GM04504 (cell line): ENCODE measurements around the gene GPR61.

Experiments
- DNase-seq: peaks from one replicate; pipeline ENCODE4 v3.0.0-alpha.2; 2012; ENCODE audit warnings: low read depth

GPR61 gene

DNA sequence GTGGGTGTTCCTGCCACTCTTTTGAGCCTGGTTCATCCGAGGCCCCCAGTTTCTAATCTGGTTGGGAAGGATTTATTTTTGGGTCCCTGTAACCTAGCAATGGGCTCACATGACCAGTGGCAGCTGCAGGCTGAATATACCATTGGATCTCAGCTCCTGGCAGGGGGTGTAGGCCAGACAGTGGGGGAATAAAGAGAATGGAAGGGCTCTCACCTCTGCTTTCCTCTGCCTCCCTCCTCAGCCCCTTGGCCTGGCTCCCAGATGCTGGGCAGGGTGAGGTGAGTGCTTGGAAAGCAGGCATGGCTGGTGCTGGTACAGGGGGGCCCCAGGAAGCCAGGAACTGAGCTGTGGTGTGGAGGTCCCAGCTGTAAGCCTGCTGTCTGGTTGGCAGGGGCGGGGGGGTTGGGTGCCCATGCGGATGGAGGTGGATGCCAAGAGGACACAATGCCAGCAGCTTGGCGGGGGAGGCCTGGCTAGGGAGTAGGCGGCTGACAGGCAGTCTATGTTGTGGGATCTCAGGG, 3.6 kb upstream of the GPR61 start:
- no peak for DNase-seq

DNA sequence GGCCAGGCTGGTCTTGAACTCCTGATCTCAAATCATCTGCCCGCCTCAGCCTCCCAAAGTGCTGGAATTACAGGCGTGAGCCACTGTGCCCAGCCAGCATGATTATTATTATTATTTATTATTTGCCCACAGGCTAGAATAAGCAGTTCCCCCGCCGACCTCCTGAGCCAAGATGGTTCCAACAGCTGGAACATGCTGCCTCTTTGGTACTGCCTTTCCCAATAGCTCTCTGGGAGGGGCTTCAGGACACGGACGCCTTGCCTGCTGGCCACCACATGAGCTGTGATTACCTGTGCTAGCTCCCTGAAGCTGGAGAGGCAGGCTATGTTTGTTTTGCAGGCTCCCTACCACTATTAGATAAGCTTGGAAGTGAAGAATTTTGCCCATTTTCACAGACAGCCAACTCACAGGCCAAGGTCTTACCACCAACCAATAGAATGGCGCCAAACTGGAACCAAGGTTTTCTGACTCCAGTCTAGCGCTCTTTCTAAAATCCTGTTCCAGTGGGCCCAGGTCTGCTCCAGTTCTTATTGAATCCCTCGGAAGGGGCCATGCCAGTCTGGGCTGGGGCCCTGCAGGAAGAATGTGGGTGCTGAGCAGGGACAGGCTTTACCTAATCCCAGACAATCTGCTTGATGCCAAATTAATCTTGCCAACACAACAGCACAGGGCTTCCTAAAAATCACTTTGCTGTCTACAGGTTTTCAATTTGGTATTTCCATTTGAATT, 2.1 kb upstream of the GPR61 start:
- no peak for DNase-seq

DNA sequence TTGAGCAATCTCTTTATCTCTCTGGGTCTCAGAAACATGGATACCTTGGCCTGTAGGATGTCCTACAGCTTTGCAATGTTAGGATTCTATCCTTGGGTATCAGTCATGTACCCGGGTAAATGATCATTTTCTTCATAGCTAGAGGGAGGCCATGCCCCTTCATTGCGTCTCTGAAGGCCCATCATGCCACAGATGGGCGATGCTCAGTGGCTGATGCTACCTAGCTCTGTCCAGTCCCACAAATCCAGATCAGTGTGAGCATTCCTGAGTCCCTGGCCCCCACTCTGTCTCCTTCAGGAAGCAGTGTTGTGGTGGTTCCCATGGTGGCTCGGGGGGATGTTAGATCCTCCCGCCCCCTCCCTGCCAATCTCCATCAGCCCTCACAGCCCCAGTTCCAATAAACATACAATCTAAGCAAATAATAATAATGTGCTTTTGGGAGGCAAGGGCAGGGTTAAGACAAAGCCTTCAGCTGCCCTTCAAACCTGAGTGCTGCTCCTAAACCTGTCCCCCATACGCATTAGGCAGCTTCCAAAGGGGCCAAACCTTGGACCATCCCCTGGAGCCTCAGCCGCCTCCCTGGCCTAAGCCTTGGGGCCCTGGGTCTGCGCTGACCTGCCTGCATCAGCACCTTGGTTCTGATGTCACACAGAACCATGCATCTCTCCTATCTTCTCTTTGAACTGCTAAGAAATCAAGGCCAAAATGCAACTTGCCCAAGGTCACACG, 681 bp upstream of the GPR61 start:
- DNase-seq = no peak

DNA sequence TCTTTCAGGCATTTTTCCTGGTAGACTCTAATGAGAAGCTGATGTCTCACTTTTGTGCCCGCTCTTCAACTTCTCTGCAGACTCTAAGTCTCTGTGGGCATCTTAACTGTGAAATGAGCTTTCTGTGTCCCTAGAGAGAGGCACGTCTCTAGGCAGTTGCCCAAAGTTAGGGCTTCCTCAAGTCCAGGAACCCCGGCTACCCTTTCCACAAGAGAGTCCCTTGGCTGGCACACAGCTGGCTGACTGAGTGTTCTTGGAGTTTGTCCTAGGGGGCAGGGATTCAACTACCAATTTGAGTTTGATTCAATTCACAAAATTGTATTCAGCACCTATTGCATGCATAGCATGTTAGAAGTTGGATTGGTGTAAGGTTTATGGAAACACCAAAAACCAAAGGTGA, 1.4 kb downstream of the GPR61 start:
- DNase-seq = no peak

DNA sequence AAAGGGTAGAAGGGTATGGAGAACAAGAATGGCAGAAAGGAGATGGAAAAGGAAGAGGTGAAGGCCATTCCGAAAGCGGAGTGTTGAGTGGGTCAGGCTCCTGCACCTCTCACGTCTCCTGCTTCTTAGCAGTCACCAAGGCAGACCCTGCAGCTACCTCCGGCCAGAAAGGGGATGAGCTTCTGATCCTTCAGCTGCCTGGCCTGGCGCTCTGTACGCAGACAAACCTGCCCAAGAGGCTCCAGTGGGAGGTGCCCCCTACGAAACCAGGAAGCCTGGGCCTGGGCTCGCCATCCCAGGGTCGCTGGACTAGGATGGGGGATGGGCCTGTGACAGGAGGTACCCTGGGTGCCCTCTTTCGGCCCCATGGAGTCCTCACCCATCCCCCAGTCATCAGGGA, 3.0 kb downstream of the GPR61 start:
- DNase-seq = no peak

DNA sequence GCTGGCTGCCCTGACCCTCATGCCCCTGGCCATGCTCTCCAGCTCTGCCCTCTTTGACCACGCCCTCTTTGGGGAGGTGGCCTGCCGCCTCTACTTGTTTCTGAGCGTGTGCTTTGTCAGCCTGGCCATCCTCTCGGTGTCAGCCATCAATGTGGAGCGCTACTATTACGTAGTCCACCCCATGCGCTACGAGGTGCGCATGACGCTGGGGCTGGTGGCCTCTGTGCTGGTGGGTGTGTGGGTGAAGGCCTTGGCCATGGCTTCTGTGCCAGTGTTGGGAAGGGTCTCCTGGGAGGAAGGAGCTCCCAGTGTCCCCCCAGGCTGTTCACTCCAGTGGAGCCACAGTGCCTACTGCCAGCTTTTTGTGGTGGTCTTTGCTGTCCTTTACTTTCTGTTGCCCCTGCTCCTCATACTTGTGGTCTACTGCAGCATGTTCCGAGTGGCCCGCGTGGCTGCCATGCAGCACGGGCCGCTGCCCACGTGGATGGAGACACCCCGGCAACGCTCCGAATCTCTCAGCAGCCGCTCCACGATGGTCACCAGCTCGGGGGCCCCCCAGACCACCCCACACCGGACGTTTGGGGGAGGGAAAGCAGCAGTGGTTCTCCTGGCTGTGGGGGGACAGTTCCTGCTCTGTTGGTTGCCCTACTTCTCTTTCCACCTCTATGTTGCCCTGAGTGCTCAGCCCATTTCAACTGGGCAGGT, 3.8 kb downstream of the GPR61 start:
- DNase-seq = no peak

DNA sequence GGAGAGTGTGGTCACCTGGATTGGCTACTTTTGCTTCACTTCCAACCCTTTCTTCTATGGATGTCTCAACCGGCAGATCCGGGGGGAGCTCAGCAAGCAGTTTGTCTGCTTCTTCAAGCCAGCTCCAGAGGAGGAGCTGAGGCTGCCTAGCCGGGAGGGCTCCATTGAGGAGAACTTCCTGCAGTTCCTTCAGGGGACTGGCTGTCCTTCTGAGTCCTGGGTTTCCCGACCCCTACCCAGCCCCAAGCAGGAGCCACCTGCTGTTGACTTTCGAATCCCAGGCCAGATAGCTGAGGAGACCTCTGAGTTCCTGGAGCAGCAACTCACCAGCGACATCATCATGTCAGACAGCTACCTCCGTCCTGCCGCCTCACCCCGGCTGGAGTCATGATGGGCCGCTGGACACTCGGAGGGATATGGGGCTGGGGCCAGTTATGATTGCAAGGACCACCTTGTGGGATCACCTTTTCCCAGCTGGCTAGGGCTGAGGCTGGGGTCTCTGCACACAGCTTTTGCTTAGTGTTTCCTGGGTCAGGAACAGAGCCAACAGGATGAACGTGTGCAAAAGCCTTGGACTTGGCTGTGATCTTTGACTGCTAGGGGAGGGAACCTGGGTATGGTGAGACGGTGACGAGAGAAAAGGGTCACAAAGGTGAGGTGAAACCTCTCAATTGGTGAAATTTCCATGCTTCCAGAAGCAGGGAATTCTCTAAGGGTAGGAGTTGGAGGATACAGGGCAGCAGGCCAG, 4.5 kb downstream of the GPR61 start:
- no peak for DNase-seq

DNA sequence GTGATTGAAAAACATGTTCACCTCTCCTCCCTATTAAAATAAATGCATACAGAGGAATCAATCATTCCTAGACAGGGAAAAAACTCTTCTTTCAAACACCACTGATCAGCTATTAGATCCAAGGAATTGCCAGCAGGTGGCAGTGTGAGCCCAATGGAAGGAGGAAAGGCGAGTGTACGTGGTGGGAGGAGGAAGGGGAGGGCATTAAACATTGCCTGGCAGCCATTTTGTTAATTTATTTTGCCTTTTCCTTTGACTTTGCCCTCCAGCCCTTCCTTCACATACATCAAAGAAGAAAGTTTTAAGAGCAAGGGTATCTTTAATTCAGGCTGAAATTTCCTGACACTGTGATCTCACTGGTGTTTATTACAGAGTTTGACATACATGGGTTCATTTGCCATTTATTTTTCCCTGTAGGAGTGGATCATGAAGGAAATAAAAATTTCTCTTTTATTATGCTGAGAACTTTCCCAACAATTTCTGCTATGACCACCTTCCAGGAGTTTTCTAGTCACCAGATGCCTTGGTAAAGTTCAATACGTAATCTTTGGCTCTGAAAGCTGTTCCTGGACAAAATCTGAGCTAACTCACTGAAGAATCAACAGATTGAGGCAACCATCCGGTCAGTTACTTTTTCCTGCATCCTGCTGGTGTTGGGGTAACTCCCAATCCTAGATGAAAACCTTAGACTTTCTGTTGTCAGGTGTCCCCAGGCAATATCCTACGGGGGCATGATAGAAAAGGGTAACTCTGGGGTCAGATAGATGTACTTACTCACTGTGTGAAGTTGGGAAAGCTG, 6.8 kb downstream of the GPR61 start:
- DNase-seq = peak; percentile 71

DNA sequence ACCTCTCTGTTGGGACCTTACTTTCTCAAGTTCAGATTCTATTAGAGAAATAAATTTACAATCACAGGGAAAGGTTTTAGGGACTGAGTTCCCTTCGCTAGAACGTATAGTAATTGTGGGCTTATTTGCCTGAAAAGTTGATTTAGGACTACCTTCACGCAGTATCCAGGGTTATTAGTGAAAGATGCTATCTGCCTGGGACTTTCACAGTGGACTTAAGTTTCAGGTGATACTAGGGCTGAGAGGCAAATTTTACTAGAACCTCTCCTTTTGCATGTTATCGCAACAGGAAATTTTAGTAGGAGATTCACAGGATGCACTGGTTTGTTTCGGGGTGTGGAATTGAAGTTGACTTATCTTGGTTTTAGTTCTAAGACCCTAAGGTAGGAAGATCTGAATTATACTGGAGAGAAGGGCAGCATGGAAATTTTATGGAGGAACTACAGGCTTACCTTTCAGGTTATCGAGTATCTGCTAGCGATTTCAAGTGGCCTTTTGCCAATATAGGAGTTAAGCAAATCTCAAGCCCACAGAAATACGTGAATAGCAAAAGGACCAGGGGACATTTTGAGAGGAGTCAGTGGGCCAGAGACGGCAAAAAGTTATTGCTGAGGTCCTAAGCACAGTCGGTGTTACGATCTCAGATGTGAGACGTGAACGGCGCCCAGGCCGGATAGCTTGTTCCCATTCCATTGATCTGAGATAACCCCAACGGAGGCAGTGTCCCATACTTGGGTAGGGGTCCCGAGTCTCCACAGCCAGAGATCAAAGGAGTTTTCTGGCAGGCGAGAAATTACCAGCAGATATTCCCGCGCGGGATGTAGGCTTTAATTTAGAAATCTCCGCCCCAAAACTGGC, 8.0 kb downstream of the GPR61 start:
- DNase-seq = no peak

DNA sequence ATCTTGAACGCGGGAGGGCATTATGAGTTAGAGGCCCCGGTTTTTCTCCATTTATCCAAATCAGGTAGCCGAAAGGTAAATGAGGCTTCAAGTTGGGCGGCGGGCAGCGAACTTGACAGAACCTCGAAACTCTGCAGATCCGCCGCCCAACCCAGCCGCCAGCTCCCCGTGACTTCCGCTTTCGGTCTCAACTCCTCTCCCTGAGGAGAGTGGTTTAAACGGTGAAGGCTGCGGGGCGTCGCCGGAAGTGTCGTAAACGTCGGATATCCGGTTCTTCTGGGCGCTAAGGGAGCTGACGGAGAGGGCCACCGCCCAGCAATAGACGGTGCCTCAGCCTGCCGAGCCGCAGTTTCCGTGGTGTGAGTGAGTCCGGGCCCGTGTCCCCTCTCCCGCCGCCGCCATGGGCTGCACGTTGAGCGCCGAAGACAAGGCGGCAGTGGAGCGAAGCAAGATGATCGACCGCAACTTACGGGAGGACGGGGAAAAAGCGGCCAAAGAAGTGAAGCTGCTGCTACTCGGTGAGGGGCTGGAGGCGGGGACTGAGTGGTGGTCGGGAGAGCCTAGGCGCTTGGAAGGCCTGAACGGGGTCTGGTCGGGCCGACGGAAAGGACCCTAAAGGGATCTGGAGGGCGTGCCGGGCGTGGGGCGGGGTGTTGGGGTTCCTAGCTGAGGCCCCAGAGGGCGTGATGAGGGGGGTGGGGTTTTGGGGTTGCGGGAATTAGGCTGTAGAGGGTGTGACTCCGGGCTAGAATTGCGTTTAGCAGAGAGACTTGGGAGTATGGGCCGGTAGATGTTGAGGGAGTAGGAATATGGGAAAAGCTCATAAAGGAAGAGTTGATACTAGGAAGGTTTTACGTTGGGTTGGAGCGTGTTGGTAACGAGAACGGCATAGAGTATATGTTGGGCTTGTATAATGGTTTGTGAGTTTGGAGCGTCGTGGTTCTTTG, 8.9 kb downstream of the GPR61 start, which contains the start of gene GNAI3:
Gene GNAI3, plus strand, starts transcription at position 295 of the 947 bp plus-strand sequence. Its CDS starts 106 bp downstream, at position 401.
- peak; percentile 93 for DNase-seq

DNA sequence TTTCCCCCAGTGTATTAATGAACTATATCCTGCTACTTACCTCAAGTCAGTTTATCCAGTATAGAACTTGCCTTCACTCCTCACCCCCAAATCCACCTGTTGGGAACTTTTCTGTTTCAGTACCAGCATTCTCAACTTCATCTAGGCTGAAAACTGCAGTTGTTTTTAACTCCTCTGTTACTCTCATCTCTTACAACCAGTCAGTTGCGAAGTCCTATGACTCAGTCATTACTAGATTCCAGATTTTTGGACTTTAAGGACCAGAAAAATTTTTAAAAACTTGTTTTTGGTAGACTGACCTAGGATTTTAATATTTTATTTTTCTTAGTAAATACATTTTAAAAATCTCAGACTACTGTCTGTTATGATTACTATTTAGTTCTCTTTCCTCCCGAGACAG, 16.9 kb downstream of the GPR61 start:
- DNase-seq = no peak

DNA sequence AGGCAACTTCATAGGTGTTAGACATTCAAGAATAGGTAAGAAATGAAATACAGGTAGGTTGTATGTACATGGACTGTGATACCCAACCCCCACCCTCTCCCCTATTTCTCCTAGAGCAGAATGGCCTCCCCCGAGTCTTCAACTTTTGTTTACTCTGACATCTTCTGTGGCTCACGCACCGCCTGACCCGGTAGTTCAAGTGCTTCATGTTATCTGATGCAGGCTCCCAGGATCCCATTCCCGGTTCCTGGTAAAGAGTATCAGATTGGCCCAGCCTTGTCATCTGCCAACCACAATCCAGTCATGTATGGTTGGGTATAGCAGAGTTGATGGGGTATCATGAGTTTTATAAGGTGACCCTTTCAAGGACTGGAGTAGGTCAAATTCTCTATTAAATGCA, 17.8 kb downstream of the GPR61 start:
- no peak for DNase-seq

DNA sequence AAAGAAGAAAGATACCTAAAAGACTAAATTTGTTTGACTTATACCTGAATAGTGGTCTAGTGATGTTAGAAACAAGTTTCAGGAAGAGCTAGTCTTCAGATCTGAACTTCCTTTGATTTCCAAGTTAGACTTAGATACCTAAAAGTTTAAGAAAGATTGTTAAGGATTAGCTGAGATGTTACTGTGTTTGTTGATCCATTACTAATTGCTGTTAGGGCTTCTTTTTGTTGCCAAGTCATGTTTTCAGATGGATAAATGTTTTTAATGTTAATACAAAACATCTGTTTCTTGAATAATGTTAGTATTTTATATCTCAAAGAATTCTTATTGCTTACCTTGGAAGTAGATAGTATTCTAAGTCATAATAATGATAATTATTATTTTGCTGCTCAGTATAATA, 20.3 kb downstream of the GPR61 start:
- no peak for DNase-seq

DNA sequence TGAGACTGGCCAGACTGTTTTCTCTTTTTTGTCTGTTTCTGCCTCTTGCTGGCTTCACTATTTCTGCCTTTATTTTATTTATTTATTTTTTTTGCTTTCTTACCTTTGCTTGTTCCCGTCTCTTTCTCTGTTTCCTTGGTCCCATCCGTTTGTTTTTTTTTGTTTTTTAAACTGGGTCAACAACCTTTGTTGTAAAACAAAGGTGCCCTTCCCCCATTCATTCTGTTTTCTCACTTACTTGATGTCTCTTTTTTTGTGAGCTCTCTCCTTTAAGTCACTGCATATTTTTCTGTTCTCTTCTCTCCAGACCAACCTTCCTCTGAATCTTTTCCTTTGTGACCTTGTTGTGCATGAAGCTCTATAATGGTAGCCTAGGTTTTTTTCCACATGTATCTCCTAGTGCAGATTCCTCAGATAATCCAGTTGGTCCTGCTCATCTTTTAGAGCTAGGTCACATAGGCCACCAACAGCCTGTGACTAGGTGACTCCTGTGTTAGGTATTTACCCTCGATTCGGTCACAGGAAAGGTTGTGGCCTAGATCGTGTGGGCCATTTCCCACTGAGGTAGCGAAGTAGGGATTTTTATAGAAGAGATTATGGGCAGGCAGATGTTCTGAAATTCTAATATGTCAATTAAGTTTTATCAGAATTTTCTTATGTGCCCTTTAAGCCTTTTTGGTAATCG, 24.7 kb downstream of the GPR61 start:
- no peak for DNase-seq

DNA sequence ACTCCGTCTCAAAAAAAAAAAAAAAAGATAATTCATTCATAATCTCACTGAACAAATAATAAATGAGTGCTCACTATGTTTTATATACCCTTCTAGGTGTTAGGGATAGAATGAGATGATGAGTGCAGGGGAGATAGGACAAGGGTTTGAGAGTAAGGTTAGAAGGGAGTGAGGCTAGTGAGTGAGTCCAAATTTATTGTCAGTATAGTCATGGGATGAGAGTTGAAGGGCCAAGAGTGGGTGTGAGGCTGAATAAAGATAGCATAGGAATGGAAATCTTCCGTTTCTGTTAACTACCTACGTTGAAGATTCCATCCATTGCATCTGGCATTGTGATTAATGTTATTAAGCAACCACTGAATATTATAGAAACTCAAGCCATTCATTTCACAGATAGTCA, 25.6 kb downstream of the GPR61 start:
- no peak for DNase-seq

DNA sequence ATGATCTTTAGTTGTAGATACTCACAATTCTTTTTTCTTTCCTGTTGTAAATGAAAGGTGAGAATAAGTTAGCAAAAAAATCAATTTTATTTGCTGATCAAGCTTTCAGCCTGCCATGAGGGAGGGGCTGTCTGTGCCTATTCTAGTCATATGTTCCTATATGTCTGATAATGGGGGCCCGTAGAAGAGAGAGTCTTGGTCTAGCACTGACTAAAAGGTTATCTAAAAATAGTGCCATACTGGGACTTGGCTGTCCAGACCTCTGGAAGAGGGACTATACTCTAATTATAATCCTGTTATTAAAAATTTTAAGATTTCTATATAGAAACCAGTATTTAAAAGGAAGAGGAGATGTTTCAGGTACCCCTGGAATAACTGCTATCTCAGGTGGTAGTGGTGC, 27.3 kb downstream of the GPR61 start:
- no peak for DNase-seq

DNA sequence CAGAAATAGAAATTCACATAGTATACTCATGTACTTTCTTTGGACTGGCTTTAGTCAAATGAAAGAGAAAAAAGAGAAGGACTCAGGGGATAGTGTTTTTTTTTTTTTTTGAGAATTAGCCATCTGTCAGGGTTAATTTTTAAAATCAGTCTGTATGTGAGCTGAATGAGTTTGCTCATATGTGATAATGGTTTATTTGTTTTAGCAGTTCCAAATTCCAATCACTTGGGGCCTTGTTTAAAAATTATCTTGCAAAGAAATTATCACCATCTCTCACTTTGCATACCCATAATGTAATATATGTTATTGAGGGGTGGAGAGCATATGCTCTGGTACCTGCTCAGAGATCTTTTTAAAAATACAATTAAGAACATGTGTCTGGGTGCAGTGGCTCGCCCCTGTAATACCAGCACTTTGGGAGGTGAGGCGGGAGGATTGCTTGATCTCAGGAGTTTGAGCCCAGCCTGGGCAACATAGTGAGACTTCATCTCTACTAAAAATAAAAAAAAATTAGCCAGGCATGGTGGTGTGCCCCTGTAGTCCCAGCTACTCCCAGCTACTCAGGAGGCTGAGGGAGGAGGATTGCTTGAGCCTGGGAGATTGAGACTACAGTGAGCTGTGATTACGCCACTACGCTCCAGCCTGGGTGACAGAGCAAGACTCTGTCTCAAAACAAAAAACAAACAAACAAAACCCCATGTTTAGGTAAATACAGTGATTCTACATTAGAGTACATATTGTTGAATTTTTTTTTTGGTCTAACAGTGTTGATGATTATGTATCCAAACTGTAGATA, 28.4 kb downstream of the GPR61 start:
- DNase-seq = no peak

DNA sequence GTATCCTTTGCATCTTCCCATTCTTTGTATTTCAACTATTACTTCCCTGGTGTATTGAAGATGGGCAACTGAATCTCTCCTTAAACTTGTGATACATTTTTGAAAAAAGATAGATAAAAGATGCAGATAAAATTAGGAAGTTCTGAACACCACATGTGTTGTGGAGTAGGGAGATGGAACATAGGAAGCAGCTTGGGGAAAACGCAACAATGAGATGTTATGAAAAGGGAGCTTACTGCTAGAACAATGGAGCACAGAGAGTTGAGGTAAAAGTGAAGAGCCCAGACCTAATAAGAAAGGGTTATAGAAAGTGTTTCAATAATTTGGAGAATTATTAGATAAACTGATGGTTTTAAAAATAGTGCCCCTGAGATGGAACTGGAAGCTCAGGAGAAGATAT, 29.7 kb downstream of the GPR61 start:
- no peak for DNase-seq
